HUDEP-2 (cell line): Measurements from ENCODE around the gene DCAF8L1.
"Not testable (repeated sequence)": the region's sequence is repeated elsewhere in the genome, so short reads cannot be mapped to it uniquely, and the experiment has no call there.

Source experiments
- DNase-seq, 76 experiments: peaks; one replicate each; lab custom pipeline; 2025; ENCODE audit not compliant: unreplicated experiment in 76 of 76; lab: John Stamatoyannopoulos, UW

Gene DCAF8L1

GRCh38 chrX:27981349-27981748 lies at the start of gene DCAF8L1:
TSS of gene DCAF8L1 (minus strand) at chrX:27981449. CDS start at chrX:27981334, 115 bp downstream.
- no peak for DNase-seq

GRCh38 chrX:28022371-28022770 lies 41.1 kb upstream of the DCAF8L1 start:
- no peak for DNase-seq

GRCh38 chrX:28016823-28017222 lies 35.6 kb upstream of the DCAF8L1 start:
- DNase-seq: no peak

GRCh38 chrX:28015993-28016392 lies 34.7 kb upstream of the DCAF8L1 start:
- no peak for DNase-seq

GRCh38 chrX:28010875-28011274 lies 29.6 kb upstream of the DCAF8L1 start:
- no peak for DNase-seq

- DNase-seq: no peak
Observed at GRCh38 chrX:27998666-27999065, 17.4 kb upstream of the DCAF8L1 start.

GRCh38 chrX:27997622-27998021 lies 16.4 kb upstream of the DCAF8L1 start:
- DNase-seq: no peak

- no peak for DNase-seq
Observed at GRCh38 chrX:27996132-27996531, 14.9 kb upstream of the DCAF8L1 start.

- no peak for DNase-seq
Observed at GRCh38 chrX:27995611-27996010, 14.4 kb upstream of the DCAF8L1 start.

- no peak for DNase-seq
Observed at GRCh38 chrX:27987862-27988646, 6.8 kb upstream of the DCAF8L1 start.

- not testable (repeated sequence) for DNase-seq
Observed at GRCh38 chrX:27976934-27977333, 4.3 kb downstream of the DCAF8L1 start.

GRCh38 chrX:27976284-27976683 lies 5.0 kb downstream of the DCAF8L1 start:
- no peak for DNase-seq

GRCh38 chrX:27968878-27969277 lies 12.4 kb downstream of the DCAF8L1 start:
- DNase-seq: no peak

GRCh38 chrX:27968352-27968751 lies 12.9 kb downstream of the DCAF8L1 start:
- no peak for DNase-seq

- DNase-seq: no peak
Observed at GRCh38 chrX:27966955-27967354, 14.3 kb downstream of the DCAF8L1 start.

- DNase-seq: no peak
Observed at GRCh38 chrX:27966492-27966891, 14.8 kb downstream of the DCAF8L1 start.

GRCh38 chrX:27965348-27965747 lies 15.9 kb downstream of the DCAF8L1 start:
- DNase-seq: not testable (repeated sequence)

- no peak for DNase-seq
Observed at GRCh38 chrX:27964432-27964831, 16.8 kb downstream of the DCAF8L1 start.

- DNase-seq: not testable (repeated sequence)
Observed at GRCh38 chrX:27960410-27960809, 20.8 kb downstream of the DCAF8L1 start.

- no peak for DNase-seq
Observed at GRCh38 chrX:27953171-27953570, 28.1 kb downstream of the DCAF8L1 start.

GRCh38 chrX:27933361-27933760 lies 47.9 kb downstream of the DCAF8L1 start:
- no peak for DNase-seq
